ENCODE measurements around the gene HNRNPA1L2.
A peak's percentile ranks its signal among the peaks of the same experiment; 100 is the strongest.

The HNRNPA1L2 gene

DNA sequence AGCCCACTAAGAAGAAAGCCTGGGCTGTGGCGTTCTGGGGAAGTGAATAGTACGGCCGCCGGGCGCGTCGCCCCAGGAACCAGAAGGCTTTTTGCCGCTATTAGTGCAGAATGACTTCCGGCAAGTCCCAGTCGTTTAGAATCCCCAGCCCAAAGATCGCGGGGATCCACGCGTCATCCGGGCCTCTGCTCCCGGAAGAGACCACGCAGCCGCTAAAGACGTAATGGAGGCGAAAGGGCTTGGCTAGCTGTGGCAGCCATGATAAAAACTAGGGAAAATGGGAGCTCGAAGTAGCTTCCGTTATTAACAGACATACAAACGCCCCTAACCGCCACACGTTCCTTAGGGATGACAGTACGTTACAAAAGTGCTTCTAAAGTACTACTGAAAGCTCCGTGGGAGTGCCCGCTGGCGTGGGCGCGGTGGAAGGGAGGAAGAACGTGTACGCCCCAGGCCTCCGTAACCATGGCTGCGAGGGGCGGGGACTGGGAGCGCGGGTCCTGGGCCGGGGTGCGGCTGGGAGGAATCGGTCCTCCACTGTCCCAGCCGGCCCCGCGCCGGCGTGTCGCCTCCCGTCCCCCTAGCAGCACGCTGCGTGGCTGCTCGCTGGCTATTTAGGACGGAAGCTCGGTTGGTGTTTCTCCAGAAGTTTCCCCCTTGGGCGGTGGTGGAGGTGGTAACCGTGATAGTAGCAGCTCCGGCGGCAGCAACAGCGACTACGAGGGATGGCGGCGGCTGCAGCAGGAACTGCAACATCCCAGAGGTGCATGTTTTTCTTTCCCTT lies 10.2 kb downstream of the HNRNPA1L2 start, which contains the start of gene SUGT1:
Gene SUGT1 (plus strand): TSS at position 641 of the 784 bp plus-strand sequence. CDS start 85 bp downstream, at position 726.
- TF ChIP-seq GATA2 (IDR thresholded peaks at IDR 0.05; ENCODE audit: low read depth, low read length) (peak; percentile 6; the same call in 1 of the 2 replicates), GATA3 (IDR thresholded peaks at IDR 0.05; ENCODE audit: low read depth, low read length) (no peak)

GRCh38 chr13:52652980-52653303 lies 10.7 kb downstream of the HNRNPA1L2 start:
- TF ChIP-seq GATA3 (IDR thresholded peaks at IDR 0.05; ENCODE audit: low read depth, low read length): no peak
- no peak for TF ChIP-seq GATA2 (IDR thresholded peaks at IDR 0.05; ENCODE audit: low read depth, low read length)

- TF ChIP-seq GATA3 (IDR thresholded peaks at IDR 0.05; ENCODE audit: low read depth, low read length) (no peak), GATA2 (IDR thresholded peaks at IDR 0.05; ENCODE audit: low read depth, low read length) (no peak)
Measured at GRCh38 chr13:52659340-52659739, 17.1 kb downstream of the HNRNPA1L2 start.

GRCh38 chr13:52664272-52664671 lies 22.0 kb downstream of the HNRNPA1L2 start:
- TF ChIP-seq GATA3 (IDR thresholded peaks at IDR 0.05; ENCODE audit: low read depth, low read length) (no peak), GATA2 (IDR thresholded peaks at IDR 0.05; ENCODE audit: low read depth, low read length) (no peak)

DNA sequence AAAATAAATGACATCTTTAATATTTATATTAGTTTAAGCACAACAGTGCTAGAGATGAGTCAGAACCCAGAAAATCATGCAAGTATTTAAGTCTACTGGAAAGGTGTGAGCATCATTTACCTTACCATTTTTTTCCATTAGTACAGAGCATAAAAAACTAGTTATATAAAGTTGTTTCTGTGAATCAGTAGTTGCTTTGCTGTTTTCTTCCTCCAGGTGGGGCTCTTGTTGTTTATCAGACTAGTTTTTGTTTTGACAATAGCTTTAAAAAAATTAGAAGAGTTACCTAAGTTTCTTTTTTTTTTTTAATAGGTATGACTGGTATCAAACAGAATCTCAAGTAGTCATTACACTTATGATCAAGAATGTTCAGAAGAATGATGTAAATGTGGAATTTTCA lies 23.1 kb downstream of the HNRNPA1L2 start:
- TF ChIP-seq GATA3 (IDR thresholded peaks at IDR 0.05; ENCODE audit: low read depth, low read length) (no peak), GATA2 (IDR thresholded peaks at IDR 0.05; ENCODE audit: low read depth, low read length) (no peak)

DNA sequence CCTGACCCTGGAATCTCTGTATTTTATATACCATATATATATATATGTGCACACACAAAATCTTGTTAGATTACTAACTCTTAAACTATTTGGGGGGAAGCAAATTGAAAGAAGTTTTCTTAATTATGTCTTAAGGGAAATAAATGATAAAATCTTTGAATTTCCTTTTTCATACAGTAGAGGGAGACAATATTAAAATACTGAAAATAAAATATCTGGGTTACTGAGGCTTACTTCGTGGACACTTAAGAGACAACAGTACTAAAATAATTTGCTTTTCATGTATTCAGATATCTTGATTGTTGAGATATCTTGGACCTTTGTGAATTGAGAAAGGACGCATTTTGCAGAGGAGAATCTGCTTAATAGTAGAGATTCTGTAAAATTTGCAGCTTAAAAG lies 27.4 kb downstream of the HNRNPA1L2 start:
- TF ChIP-seq GATA2 (IDR thresholded peaks at IDR 0.05; ENCODE audit: low read depth, low read length) (no peak), GATA3 (IDR thresholded peaks at IDR 0.05; ENCODE audit: low read depth, low read length) (no peak)

- TF ChIP-seq GATA3 (IDR thresholded peaks at IDR 0.05; ENCODE audit: low read depth, low read length) (no peak), GATA2 (IDR thresholded peaks at IDR 0.05; ENCODE audit: low read depth, low read length) (no peak)
Measured at GRCh38 chr13:52670726-52671125, 28.5 kb downstream of the HNRNPA1L2 start.

DNA sequence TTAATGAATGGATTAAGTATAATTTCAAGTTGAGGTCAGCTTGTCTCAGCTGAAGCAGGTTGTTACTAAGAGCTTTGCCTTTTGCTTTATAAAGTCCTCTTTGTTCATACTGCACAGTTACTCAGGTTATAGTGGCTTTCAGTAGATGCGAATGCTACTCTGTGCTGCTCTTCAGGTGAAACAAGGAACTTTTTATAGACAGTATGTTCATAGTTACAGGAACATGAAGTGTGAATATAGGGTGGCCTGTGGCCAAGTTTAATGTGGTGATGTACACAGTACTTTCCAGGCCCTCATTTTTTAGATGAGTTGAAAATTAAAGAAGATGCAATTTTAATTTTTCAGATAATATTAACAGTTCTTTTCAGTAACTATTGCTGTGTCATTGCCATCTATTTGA lies 31.2 kb downstream of the HNRNPA1L2 start:
- TF ChIP-seq GATA2 (IDR thresholded peaks at IDR 0.05; ENCODE audit: low read depth, low read length) (no peak), GATA3 (IDR thresholded peaks at IDR 0.05; ENCODE audit: low read depth, low read length) (no peak)

DNA sequence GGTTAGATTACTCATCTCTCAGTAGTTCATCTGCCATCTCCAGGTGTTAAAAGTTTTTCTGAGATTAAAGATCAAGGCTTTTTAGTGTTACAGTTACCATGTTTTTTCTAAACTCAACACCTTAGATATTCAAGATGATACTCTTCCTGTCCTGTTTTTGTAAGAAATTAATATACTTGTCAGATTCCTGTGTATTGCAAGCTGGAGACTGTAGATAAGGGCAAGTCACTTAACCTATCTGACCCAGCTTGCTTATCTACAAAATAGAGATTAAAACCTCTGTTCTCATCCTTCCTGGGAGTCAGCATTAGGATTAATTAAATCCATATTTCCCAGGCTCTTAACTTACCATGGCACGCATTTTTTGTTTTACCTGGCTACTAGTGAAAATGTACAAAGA lies 35.6 kb downstream of the HNRNPA1L2 start:
- TF ChIP-seq GATA2 (IDR thresholded peaks at IDR 0.05; ENCODE audit: low read depth, low read length): no peak
- no peak for TF ChIP-seq GATA3 (IDR thresholded peaks at IDR 0.05; ENCODE audit: low read depth, low read length)

- TF ChIP-seq GATA2 (IDR thresholded peaks at IDR 0.05; ENCODE audit: low read depth, low read length) (no peak), GATA3 (IDR thresholded peaks at IDR 0.05; ENCODE audit: low read depth, low read length) (no peak)
Measured at GRCh38 chr13:52686376-52686775, 44.1 kb downstream of the HNRNPA1L2 start.
